GM12801 (cell line): ENCODE results near the gene MYO10.

Experiments used
- CTCF ChIP-seq: IDR thresholded peaks from one replicate; pipeline ENCODE4 v1.5.1; 2011; ENCODE audit warnings: control low read depth; ENCODE audit not compliant: insufficient read length; ENCODE audit errors: extremely low read depth

MYO10 gene

GRCh38 chr5:16679190-16679589 is 256.9 kb downstream of the MYO10 start:
- no peak for TF ChIP-seq CTCF

GRCh38 chr5:16675806-16676205 is 260.3 kb downstream of the MYO10 start:
- no peak for TF ChIP-seq CTCF

- no peak for TF ChIP-seq CTCF
These were observed 261.3 kb downstream of the MYO10 start for GRCh38 chr5:16674750-16675149.

- TF ChIP-seq CTCF: no peak
These were observed 262.6 kb downstream of the MYO10 start for GRCh38 chr5:16673241-16674201.

- TF ChIP-seq CTCF: no peak
These were observed 264.9 kb downstream of the MYO10 start for GRCh38 chr5:16671208-16671607.

- TF ChIP-seq CTCF: no peak
These were observed 266.3 kb downstream of the MYO10 start for GRCh38 chr5:16669776-16670175.

- TF ChIP-seq CTCF: no peak
These were observed 267.5 kb downstream of the MYO10 start for GRCh38 chr5:16668631-16669030.
